ENCODE results near the gene SYNPO2. TPM values are rescaled to one million over a fixed set of nuclear protein-coding genes. Genes with fewer than 3 reads are reported as not detected.

SYNPO2 gene
- total and polyA plus RNA-seq, 10 donors, result 3.6 to 72.1 (median 29.0) TPM

DNA sequence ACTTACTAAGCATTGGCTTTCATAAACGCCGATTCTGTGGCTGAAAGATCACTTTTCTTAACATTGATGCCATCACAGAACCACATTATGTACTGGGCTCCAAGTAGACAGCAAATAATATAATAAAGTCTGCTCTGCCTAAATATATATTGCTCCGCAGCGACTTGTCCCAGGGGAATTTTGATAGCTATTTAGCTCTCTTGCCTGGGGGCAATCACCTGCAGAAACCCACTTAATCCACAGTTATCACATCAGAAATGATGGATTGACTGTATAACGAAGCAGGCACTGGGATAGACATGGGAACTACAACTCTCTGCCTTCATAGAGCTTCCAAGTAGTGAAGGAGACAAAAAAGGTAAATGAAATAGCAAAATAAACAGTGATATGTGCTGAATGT lies 199.0 kb downstream of the SYNPO2 start:
- TF ChIP-seq POLR2AphosphoS5 (IDR thresholded peaks at IDR 0.05) (no peak), POLR2A (IDR thresholded peaks at IDR 0.05) (no peak)
- TF ChIP-seq, protein P1, sequence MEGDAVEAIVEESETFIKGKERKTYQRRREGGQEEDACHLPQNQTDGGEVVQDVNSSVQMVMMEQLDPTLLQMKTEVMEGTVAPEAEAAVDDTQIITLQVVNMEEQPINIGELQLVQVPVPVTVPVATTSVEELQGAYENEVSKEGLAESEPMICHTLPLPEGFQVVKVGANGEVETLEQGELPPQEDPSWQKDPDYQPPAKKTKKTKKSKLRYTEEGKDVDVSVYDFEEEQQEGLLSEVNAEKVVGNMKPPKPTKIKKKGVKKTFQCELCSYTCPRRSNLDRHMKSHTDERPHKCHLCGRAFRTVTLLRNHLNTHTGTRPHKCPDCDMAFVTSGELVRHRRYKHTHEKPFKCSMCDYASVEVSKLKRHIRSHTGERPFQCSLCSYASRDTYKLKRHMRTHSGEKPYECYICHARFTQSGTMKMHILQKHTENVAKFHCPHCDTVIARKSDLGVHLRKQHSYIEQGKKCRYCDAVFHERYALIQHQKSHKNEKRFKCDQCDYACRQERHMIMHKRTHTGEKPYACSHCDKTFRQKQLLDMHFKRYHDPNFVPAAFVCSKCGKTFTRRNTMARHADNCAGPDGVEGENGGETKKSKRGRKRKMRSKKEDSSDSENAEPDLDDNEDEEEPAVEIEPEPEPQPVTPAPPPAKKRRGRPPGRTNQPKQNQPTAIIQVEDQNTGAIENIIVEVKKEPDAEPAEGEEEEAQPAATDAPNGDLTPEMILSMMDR (IDR thresholded peaks at IDR 0.05 in 8 of 11, conservative IDR thresholded peaks at IDR 0.05 in 3 of 11), result no peak
- H3K27ac ChIP-seq, result no peak overlapping the region
- no peaks in the 10 kb centered on the region for H3K4me1 ChIP-seq
- intact Hi-C loops (cut with DNase I; ENCODE audit: low total_unique reads), result no loop called here
- no peaks in the 10 kb centered on the region for H3K36me3 ChIP-seq
- no peaks in the 10 kb centered on the region for H3K9me3 ChIP-seq
- H3K4me3 ChIP-seq, result no peak overlapping the region
- WGBS, 5 donors, result 75 to 89% (median 80%) methylated on average over 5 of the region's 5 CpGs
- no peak for DNase-seq
- no peaks in the 10 kb centered on the region for H3K27me3 ChIP-seq (replicated peaks in 1 of 7)

DNA sequence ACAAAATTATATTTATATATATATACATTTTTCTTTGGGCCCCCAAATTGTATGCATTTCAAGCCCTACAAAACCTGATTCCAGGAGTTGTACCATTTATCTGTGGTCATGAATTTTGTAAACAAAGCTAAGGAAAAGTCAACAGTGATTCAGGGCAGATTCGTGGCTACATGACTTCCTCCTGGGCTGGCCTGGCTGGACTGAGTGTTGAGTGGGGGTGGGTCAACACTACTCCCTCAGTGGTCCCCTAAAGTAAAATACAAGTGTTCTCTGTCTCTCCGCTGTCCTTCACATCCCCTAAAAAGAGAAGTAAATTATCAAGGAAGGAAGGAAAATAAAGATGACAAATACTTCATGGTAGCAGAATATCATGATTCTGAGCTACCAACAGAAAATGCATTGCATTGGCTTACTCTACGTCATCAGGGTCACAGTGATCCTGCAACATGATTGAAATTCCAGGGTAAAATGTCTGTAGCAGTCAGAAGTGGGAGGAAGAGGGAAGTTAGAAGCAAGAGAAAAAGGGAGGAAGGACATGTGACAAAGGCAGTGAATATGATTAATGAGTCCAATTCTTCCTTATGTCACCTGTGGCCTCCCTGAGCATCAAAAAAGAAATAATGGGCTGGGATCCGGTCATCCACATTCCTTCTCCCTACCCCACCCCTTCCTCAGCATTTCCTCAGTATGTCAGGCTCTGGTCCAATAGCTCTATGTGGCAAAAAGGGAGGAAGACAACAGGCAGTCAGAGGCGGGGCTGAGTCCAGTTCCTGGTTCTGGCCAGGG lies 204.6 kb downstream of the SYNPO2 start:
- Histone ChIP-seq H3K36me3 (no peaks in the 10 kb centered on the region), H3K9me3 (no peaks in the 10 kb centered on the region), H3K27me3 (replicated peaks in 1 of 7) (no peaks in the 10 kb centered on the region), H3K27ac (no peak overlapping the region), H3K4me3 (no peak overlapping the region), H3K4me1 (peaks cover 0 to 5% (median 0%) of the 10 kb centered on the region in 6 donors)
- 57 to 76% (median 65%) methylated on average over 5 of the region's 5 CpGs for WGBS, 5 donors
- no peak for DNase-seq
- intact Hi-C loops (cut with DNase I; ENCODE audit: low total_unique reads), result no loop called here
- TF ChIP-seq, protein P1 (IDR thresholded peaks at IDR 0.05 in 8 of 11, conservative IDR thresholded peaks at IDR 0.05 in 3 of 11), result no peak
- no peak for TF ChIP-seq POLR2A (IDR thresholded peaks at IDR 0.05)

DNA sequence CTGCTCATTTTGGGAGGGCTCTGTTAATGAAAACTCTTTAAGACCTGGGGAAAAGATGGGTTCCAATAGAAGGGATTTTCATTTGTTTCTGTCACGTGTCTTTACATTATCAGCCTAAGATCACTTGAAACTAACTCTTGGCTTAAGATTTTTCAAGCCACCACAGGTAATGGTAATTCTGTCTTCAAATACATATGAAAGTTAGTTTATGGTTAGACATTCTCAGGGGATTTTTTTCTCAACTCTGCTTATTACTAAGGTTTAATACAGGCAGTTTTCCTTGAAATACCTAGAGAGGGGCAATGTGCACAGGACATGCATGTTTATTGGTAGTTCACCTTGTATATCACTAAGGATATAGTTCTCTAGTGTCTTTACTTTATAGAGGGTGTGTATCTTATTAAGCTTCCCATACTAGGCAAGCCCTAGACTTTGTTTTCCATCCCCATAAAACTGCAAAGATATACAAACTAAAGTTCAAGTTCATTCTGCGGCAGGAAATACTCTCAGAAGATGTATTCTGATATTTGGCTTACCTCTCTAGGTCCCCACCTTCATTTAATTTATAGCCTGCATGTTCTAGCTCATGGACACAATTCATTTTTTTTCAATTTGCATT lies 208.7 kb downstream of the SYNPO2 start:
- WGBS, 5 donors, result 90 to 94% (median 94%) methylated on average over 2 of the region's 2 CpGs
- Histone ChIP-seq H3K4me3 (no peak overlapping the region), H3K36me3 (no peaks in the 10 kb centered on the region), H3K27ac (no peak overlapping the region), H3K4me1 (peaks cover 0 to 5% (median 0%) of the 10 kb centered on the region in 6 donors), H3K9me3 (no peaks in the 10 kb centered on the region), H3K27me3 (replicated peaks in 1 of 7) (peaks cover 0 to 3% (median 0%) of the 10 kb centered on the region in 7 donors)
- DNase-seq, result no peak
- TF ChIP-seq, protein P1 (IDR thresholded peaks at IDR 0.05 in 8 of 11, conservative IDR thresholded peaks at IDR 0.05 in 3 of 11), result no peak
- TF ChIP-seq POLR2A (IDR thresholded peaks at IDR 0.05) (no peak), POLR2AphosphoS5 (IDR thresholded peaks at IDR 0.05) (no peak)
- intact Hi-C loops (cut with DNase I; ENCODE audit: low total_unique reads), result no loop called here

DNA sequence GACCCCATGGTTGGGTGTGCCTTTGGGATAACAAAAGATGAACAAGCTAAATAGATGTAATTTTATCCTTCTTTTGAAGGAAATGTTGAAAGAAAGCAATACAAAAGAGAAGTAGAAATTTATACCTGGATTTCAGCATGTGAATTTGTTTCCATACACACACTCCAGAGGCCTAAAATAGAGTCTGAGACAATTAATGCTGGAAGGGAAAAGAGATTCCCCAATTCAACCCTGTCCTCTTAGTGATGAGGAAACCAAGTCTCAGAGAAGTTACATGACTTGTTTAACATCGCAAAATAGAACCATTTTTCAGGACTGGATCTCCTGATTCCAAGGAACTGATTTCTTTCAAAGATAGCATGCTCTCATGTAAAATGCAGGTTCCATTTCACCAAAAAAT lies 209.7 kb downstream of the SYNPO2 start:
- H3K9me3 ChIP-seq, result no peaks in the 10 kb centered on the region
- H3K36me3 ChIP-seq, result no peaks in the 10 kb centered on the region
- peaks cover 0 to 5% (median 0%) of the 10 kb centered on the region in 6 donors for H3K4me1 ChIP-seq
- intact Hi-C loops (cut with DNase I; ENCODE audit: low total_unique reads), result no loop called here
- no peak overlapping the region for H3K4me3 ChIP-seq
- DNase-seq, result no peak
- WGBS, 5 donors, result 92 to 100% (median 96%) methylated on average over 1 of the region's 1 CpG
- TF ChIP-seq POLR2AphosphoS5 (IDR thresholded peaks at IDR 0.05), result no peak
- TF ChIP-seq POLR2A (IDR thresholded peaks at IDR 0.05), result no peak
- TF ChIP-seq, protein P1 (IDR thresholded peaks at IDR 0.05 in 8 of 11, conservative IDR thresholded peaks at IDR 0.05 in 3 of 11), result no peak
- peaks cover 0 to 3% (median 0%) of the 10 kb centered on the region in 7 donors for H3K27me3 ChIP-seq (replicated peaks in 1 of 7)
- no peak overlapping the region for H3K27ac ChIP-seq
